ENCODE data around the gene NEAT1. TPM values are rescaled to one million over a fixed set of nuclear protein-coding genes. Genes with fewer than 3 reads are reported as not detected.

Gene NEAT1
- total and polyA plus RNA-seq, 8 donors, result 106 to 1,441 (median 149) TPM

- Histone ChIP-seq H3K4me1 (peaks cover 45 to 55% of the 10 kb centered on the region in 2 donors), H3K36me3 (peaks cover 0 to 22% of the 10 kb centered on the region in 2 donors), H3K27me3 (no peaks in the 10 kb centered on the region), H3K4me3 (peak overlapping the region; percentile 76 to 80), H3K27ac (peak overlapping the region; percentile 99 to 100), H3K9me3 (no peaks in the 10 kb centered on the region)
- intact Hi-C loops (cut with DNase I), result loop anchor here (5.0 kb wide), 2 partner anchors 76 to 81 kb away; partner anchors contain the start of gene MALAT1 (in 1 of the 2)
- peak in 3 of 4 donors; percentile 78 to 97 (median 92) for DNase-seq
- ATAC-seq, result peak; percentile 13
- TF ChIP-seq CTCF (IDR thresholded peaks at IDR 0.05), result no peak
These were observed 1.4 kb upstream of the NEAT1 start for GRCh38 chr11:65420979-65421793.

- Histone ChIP-seq H3K36me3 (peaks cover 0 to 30% of the 10 kb centered on the region in 2 donors), H3K4me1 (peaks cover 38 to 53% of the 10 kb centered on the region in 2 donors), H3K9me3 (no peaks in the 10 kb centered on the region), H3K27ac (peak overlapping the region; percentile 99 to 100), H3K4me3 (peak overlapping the region; percentile 76 to 80), H3K27me3 (no peaks in the 10 kb centered on the region)
- TF ChIP-seq CTCF (IDR thresholded peaks at IDR 0.05), result no peak
- DNase-seq (peak; percentile 97 to 100 (median 98)), ATAC-seq (peak; percentile 24)
- intact Hi-C loops (cut with DNase I), result loop anchor here (5.0 kb wide), 2 partner anchors 75 to 80 kb away; partner anchors contain the start of gene MALAT1 (in 1 of the 2)
These were observed 585 bp upstream of the NEAT1 start for GRCh38 chr11:65421794-65422632.

- H3K27ac ChIP-seq, result peak overlapping the region; percentile 99 to 100
- TF ChIP-seq CTCF (IDR thresholded peaks at IDR 0.05), result no peak
- peak overlapping the region; percentile 76 to 80 for H3K4me3 ChIP-seq
- peaks cover 29 to 53% of the 10 kb centered on the region in 2 donors for H3K4me1 ChIP-seq
- no peaks in the 10 kb centered on the region for H3K27me3 ChIP-seq
- intact Hi-C loops (cut with DNase I), result loop anchor here (5.0 kb wide), 2 partner anchors 74 to 79 kb away; partner anchors contain the start of gene MALAT1 (in 1 of the 2)
- peaks cover 0 to 43% of the 10 kb centered on the region in 2 donors for H3K36me3 ChIP-seq
- ATAC-seq, result no peak
- DNase-seq, result peak in 1 of 4 donors; percentile 40
- H3K9me3 ChIP-seq, result no peaks in the 10 kb centered on the region
These were observed 1.1 kb downstream of the NEAT1 start for GRCh38 chr11:65423516-65424204.

- H3K9me3 ChIP-seq, result no peaks in the 10 kb centered on the region
- peak overlapping the region; percentile 99 to 100 for H3K27ac ChIP-seq
- H3K27me3 ChIP-seq, result no peaks in the 10 kb centered on the region
- no peak for TF ChIP-seq CTCF (IDR thresholded peaks at IDR 0.05)
- peak overlapping the region; percentile 76 to 80 for H3K4me3 ChIP-seq
- peak in 1 of 4 donors; percentile 68 for DNase-seq
- no peak for ATAC-seq
- peaks cover 0 to 43% of the 10 kb centered on the region in 2 donors for H3K36me3 ChIP-seq
- intact Hi-C loops (cut with DNase I), result loop anchor here (5.0 kb wide), 2 partner anchors 73 to 78 kb away; partner anchors contain the start of gene MALAT1 (in 1 of the 2)
- peaks cover 26 to 51% of the 10 kb centered on the region in 2 donors for H3K4me1 ChIP-seq
These were observed 1.9 kb downstream of the NEAT1 start for GRCh38 chr11:65424205-65425104.
